ENCODE measurements around the gene KMT2A. TPM values are rescaled to one million over a fixed set of nuclear protein-coding genes. Genes with fewer than 3 reads are reported as not detected.

Gene KMT2A
- total and polyA plus RNA-seq, 12 donors: 9.5 to 107 (median 42.5) TPM

- no peaks in the 10 kb centered on the region for H3K4me1 ChIP-seq (replicated peaks in 1 of 2)
- intact Hi-C loops (cut with DNase I): no loop called here
- H3K27me3 ChIP-seq: no peaks in the 10 kb centered on the region
- no peak overlapping the region for H3K27ac ChIP-seq
- WGBS, 4 donors: 87 to 95% (median 92%) methylated on average over 5 of the region's 5 CpGs
- TF ChIP-seq, protein P1, sequence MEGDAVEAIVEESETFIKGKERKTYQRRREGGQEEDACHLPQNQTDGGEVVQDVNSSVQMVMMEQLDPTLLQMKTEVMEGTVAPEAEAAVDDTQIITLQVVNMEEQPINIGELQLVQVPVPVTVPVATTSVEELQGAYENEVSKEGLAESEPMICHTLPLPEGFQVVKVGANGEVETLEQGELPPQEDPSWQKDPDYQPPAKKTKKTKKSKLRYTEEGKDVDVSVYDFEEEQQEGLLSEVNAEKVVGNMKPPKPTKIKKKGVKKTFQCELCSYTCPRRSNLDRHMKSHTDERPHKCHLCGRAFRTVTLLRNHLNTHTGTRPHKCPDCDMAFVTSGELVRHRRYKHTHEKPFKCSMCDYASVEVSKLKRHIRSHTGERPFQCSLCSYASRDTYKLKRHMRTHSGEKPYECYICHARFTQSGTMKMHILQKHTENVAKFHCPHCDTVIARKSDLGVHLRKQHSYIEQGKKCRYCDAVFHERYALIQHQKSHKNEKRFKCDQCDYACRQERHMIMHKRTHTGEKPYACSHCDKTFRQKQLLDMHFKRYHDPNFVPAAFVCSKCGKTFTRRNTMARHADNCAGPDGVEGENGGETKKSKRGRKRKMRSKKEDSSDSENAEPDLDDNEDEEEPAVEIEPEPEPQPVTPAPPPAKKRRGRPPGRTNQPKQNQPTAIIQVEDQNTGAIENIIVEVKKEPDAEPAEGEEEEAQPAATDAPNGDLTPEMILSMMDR (IDR thresholded peaks at IDR 0.05): no peak
- no peak for TF ChIP-seq POLR2A (IDR thresholded peaks at IDR 0.05)
- no peaks in the 10 kb centered on the region for H3K9me3 ChIP-seq (replicated peaks in 1 of 3)
- H3K4me3 ChIP-seq: no peak overlapping the region
- peaks cover 0 to 97% of the 10 kb centered on the region in 2 donors for H3K36me3 ChIP-seq (replicated peaks in 1 of 2)
- DNase-seq: no peak
Observed at GRCh38 chr11:118511601-118512000, 75.3 kb downstream of the KMT2A start.

GRCh38 chr11:118514103-118514502, 77.8 kb downstream of the KMT2A start:
- Histone ChIP-seq H3K36me3 (replicated peaks in 1 of 2) (peaks cover 0 to 87% of the 10 kb centered on the region in 2 donors), H3K4me1 (replicated peaks in 1 of 2) (no peaks in the 10 kb centered on the region), H3K4me3 (no peak overlapping the region), H3K27ac (no peak overlapping the region), H3K9me3 (replicated peaks in 1 of 3) (no peaks in the 10 kb centered on the region), H3K27me3 (no peaks in the 10 kb centered on the region)
- DNase-seq: no peak
- TF ChIP-seq POLR2A (IDR thresholded peaks at IDR 0.05): no peak
- TF ChIP-seq, protein P1 (IDR thresholded peaks at IDR 0.05): no peak
- intact Hi-C loops (cut with DNase I): no loop called here
- 80 to 93% (median 82%) methylated on average over 7 of the region's 7 CpGs for WGBS, 4 donors

GRCh38 chr11:118519549-118519948, 83.3 kb downstream of the KMT2A start:
- no peaks in the 10 kb centered on the region for H3K27me3 ChIP-seq
- intact Hi-C loops (cut with DNase I): no loop called here
- H3K4me1 ChIP-seq (replicated peaks in 1 of 2): peaks cover 8 to 9% of the 10 kb centered on the region in 2 donors
- TF ChIP-seq POLR2A (IDR thresholded peaks at IDR 0.05): no peak
- TF ChIP-seq, protein P1 (IDR thresholded peaks at IDR 0.05): no peak
- no peaks in the 10 kb centered on the region for H3K9me3 ChIP-seq (replicated peaks in 1 of 3)
- peaks cover 0 to 76% of the 10 kb centered on the region in 2 donors for H3K36me3 ChIP-seq (replicated peaks in 1 of 2)
- H3K4me3 ChIP-seq: no peak overlapping the region
- WGBS, 4 donors: 84 to 90% (median 87%) methylated on average over 6 of the region's 6 CpGs
- no peak overlapping the region for H3K27ac ChIP-seq
- no peak for DNase-seq

- H3K36me3 ChIP-seq (replicated peaks in 1 of 2): peaks cover 0 to 55% of the 10 kb centered on the region in 2 donors
- no peak overlapping the region for H3K27ac ChIP-seq
- WGBS, 4 donors: 71 to 91% (median 73%) methylated on average over 8 to 13 of the region's 13 CpGs
Observed at GRCh38 chr11:118521892-118522311, 85.6 kb downstream of the KMT2A start.

More at GRCh38 chr11:118521892-118522311, 85.6 kb downstream of the KMT2A start:
- Histone ChIP-seq H3K9me3 (replicated peaks in 1 of 3) (no peaks in the 10 kb centered on the region), H3K4me1 (replicated peaks in 1 of 2) (peaks cover 8 to 15% of the 10 kb centered on the region in 2 donors), H3K27me3 (no peaks in the 10 kb centered on the region), H3K4me3 (no peak overlapping the region)
- DNase-seq: no peak
- TF ChIP-seq, protein P1 (IDR thresholded peaks at IDR 0.05): no peak
- no peak for TF ChIP-seq POLR2A (IDR thresholded peaks at IDR 0.05)
- intact Hi-C loops (cut with DNase I): no loop called here
